ENCODE data around the gene TCF3.

Gene TCF3

DNA sequence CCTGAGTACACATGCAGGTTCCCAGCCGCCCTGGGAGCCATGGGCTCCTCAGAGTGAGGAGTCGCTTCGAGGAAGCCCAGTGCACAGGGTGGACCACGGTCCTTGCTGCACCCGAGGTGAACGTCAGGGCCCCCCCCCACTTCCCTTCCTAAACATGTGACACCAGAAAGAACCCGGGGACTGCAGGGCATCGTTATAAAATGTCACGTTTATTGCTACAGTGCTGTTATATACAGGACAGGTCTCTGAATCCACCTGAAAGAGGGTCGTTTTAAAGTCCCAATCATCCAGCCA is 43.4 kb downstream of the TCF3 start:
- no peak for DNase-seq

DNA sequence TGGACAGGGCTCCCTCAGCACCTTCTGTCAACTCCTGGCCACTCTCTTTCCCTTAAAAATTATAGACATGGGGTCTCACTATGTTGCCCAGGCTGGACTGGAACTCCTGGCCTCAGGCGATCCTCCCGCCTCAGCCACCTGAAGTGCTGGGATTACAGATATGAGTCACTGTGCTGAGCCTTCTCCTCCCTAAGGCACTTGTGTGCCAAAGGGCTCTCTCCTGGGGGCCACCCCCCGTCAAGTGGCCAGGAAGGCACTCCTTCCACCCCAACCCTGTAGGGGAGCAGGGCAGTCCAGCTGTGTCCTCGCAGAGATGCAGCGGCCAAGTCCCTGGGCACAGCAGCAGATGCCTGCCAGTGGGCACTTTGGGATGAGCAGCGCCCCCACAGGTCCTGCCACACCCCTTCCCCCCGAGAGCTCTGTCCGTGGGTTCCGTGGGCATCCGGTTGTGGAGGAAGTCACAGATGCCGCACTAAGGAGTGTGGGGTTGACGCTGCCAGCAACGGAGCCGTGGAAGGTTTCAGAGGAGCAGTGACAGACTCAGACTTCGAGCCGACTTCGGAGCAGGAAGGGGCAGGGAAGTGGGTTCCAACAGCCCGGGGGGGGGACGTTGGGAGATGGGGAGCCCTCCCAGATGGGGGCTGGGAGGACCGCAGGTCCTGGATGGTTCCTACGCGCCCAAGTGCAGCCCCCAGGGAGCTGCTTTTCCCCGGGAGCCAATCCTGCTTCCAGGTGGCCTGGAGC is 43.9 kb downstream of the TCF3 start:
- DNase-seq = no peak

DNA sequence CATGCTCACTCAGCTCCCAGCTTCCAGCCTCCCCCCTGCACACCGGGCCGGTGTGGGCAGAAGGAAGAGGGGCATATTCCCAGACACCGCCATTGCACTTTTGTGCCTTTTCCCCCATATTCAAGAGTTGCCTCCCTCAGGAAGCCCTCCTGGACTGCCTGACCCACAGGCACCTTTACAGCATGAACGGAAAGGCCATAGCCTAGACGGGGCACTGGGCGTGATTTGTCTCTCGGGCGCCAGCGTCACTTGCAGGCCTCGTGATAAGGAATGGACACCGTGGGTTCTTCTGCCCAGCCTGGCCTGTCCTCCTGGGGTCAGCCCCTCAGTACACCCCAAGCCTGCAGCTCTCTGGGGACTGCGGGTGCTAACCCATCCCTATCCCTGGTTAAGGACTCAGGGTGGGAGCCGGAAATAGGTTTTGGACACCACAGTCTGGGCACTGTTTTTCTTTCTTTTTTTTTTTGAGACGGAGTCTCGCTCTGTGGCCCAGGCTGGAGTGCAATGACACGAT is 46.2 kb downstream of the TCF3 start:
- no peak for DNase-seq

GRCh38 chr19:1605236-1606137 is 46.9 kb downstream of the TCF3 start, which contains the start of gene UQCR11:
UQCR11 (minus strand) TSS chr19:1605462; CDS start chr19:1605409, 53 bp downstream.
- DNase-seq = peak; percentile 89

GRCh38 chr19:1602091-1602707 is 50.2 kb downstream of the TCF3 start:
- no peak for DNase-seq

- DNase-seq = no peak
These were observed 50.8 kb downstream of the TCF3 start for GRCh38 chr19:1601613-1602064.

DNA sequence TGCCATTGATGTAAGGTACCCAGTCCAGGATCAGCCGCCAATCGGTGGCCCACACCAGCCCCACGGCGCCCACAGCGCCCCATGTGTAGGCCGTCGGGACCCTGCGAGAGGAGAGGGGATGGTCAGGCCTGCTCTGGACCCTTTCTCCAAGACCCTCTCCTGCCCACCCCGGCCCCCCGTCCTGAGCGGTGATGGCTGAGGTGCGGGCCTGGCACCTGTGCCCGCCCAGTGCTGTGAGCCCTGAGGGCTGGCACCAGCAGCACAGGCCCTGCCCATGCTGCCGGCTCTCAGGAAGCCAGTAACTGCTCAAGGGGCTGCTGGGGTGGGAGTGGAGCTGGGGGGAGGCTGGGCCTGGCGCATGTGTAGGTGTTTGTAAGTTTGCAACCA is 53.0 kb downstream of the TCF3 start:
- DNase-seq = no peak

DNA sequence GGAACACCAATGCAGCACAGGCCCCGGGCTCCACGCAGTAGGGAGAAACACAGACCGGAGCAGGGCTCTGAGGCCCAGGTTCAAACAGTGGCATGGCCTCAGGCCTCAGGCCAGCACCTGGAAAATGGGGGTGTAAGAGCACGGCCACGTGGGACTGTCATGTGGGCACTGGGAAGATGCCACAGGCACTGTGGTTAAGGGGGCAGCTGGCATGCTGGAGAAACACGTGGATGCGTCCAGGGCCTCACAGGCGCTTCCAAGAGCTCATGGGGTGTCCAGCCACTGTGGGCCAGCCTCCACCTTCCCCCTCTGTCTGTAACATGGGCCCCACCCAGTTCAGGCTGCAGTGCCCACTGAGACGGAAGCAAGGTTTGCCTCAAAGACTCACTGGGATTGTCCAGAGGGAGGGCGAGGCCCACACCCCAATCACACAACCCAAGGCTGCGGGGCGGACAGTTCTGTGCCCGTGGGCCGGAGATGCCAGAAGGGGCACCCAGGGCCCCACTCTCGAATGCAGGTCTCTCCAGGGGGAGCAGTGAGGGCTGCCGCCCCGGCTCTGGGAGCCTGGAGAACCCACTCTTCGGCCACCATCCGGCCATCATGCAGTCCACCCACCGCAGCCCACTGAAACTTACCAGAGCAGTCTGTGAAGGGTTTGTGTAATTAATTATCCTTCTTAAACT is 53.5 kb downstream of the TCF3 start:
- DNase-seq = no peak

GRCh38 chr19:1593501-1593772 is 59.0 kb downstream of the TCF3 start:
- no peak for DNase-seq

DNA sequence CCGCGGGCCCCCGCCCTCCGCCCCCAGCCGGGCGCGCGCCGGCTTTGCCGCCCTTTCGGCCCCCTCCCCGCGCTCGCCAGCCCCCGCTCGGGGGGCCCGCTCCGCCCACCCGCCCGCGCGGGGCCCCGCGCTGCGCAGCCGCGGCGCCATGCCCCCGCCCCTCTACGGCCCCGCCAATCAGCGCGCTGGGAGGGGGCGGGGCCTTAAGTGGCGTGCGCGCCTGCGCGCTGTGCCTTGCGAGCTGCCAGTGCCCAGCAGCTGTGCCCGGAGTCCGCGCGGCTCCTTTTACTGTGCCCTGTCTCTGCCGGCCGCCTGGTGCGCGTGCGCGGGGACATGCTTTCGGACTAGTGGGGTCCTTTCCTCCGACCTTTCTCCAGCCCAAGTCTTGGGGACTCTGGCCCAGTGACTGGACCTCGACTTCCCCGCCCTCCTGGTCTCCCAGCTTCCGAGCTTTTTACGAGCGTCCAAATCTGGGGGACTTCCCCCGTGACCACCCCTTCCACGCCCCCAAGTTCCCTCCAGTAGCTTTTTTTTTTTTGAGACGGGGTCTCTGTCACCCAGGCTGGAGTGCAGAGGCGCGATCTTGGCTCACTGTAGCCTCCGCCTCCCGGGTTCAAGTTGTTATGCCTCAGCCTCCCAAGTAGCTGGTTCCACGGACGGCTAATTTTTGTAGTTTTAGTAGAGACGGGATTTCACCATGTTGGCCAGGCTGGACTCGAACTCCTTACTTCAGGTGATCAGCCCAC is 59.5 kb downstream of the TCF3 start, which contains the start of gene MBD3:
MBD3 (minus strand) TSS at position 111 of the 746 bp plus-strand sequence. CDS start 234 bp downstream, outside the sequence.
- peak; percentile 94 for DNase-seq

DNA sequence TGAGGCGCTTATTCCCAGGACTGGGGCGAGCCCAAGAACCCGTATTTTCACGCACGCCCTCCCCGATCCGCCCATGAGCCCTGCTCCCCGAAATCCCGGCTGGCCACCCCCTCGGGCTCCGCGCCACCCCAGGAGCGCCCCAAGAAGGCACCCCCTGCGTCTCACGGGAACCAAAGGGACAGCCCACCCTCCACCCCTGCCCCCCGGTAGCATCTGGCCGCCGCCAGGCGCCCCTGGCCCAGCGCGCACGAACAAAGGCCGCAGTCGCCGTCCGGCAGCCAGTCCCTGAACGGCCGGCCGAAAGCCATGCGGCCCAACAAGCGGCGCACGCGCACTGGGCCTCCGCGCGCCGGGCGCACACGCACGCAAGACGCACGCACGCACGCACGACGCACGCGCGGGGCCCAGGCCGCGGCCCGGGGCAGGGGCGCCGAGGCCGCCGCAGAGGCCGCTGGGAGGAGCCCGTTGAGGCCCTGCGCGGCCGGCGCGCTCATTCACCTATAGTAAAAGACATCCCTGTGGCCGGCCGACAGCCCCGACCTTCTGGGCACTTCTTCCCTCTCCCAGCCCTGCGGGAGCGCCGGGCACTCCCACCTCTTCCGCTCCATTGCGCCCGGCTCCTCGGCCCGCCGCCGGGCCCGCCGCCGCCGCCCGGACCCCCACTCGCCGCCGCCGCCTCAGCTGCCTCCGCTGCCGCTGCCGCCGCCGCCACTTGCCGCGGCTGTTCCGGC is 60.2 kb downstream of the TCF3 start:
- DNase-seq = peak; percentile 86

DNA sequence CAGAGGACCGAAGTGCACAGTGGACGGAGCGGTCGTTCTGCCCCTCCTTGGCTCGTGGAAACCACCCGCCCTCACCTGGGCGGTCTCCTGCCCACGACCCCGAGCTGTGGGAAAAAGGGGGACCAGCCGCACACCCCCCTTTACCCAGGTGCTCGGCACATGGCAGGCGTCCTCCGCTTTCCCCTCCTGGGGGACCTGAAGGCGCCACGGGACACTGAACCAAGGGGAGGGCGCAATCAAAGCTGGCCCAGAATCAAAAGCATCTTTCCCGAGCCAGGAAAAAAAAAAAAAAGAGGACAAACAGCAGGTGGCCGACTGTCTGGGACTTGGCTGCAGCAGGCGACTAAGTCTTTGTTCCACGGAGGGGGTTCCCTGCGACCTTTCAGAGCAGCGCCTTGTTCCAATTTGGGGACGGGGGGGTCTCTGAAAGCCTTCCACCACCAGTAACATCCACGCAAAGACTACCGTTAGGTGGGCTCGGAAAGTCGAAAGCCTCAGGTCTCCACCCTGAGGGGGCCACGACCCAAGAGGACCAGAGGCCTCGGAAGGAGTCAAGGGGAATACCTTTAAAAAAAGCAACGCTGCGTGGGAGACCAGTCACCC is 60.9 kb downstream of the TCF3 start:
- DNase-seq = no peak

DNA sequence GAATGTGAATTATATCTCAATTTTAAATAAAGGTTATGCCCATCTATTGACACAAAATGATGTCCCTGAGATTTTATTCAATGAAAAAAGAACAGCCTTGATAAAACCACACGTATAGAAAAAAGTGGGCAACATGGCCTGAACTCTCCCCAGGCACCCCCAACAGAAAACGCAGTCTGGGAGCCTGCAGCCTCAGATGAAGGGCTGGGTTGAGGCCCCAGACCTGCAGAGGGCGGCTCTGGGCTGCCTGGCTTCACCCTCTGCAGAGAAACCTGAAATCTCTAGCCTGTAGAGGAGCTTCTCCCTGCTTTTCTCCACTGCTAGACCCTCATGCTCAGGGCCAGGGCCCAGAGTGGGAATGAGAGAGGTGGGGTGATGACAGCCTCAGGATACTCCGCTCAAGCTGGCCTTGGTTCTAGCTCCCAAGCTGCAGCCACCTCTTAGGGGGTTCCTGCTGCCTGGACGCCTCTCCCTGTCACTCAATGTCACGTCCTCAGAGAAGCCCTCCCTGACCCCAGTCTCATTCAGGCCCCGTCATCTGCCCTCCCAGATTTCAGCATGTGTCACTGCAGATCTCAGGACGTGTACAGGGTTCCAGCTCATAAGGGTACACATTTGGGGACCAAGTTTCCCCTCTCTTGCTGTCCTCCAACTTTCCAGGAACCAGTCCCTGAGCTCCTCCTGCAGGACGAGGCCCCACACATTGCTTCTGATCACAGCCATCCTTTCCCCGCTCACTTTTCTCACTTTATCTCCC is 61.6 kb downstream of the TCF3 start:
- DNase-seq = peak; percentile 50

GRCh38 chr19:1587872-1588271 is 64.5 kb downstream of the TCF3 start:
- DNase-seq = no peak

GRCh38 chr19:1585243-1585580 is 67.2 kb downstream of the TCF3 start:
- no peak for DNase-seq

DNA sequence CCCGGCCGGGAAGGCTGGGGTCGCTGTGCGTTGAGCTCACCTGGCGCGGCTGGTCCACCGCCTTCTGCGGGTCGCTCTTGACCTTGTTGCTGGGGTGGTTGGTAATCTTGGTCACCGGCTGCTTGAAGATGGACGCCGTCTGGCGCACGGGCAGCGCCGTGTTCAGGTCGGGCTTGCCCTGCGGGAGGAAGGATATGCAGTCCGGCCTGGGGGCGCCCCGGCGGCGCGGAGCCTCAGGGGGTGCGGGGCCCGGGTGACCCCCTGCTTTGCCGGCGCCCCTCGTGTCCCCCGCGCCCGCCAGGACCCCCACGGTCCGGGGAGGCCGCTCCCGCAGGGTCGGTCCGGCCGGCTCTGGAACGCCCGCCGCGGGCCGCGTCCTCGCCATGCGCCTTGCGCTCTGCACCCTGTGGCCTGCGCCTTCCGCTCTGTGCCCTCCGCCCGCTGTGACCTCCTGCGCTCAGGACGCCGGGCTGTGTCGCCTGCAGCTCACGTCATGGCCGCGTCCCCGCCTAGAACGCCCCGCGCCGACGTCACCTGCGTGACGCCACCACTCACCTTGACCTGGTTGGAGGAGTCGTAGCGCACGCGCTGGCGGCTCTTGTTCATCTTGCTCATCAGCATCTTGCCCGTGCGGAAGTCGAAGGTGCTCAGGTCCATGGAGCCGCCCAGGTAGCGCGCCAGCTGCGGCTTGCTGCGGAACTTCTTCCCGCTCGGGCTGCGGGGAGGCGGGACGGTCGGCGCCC is 67.7 kb downstream of the TCF3 start:
- DNase-seq = no peak

DNA sequence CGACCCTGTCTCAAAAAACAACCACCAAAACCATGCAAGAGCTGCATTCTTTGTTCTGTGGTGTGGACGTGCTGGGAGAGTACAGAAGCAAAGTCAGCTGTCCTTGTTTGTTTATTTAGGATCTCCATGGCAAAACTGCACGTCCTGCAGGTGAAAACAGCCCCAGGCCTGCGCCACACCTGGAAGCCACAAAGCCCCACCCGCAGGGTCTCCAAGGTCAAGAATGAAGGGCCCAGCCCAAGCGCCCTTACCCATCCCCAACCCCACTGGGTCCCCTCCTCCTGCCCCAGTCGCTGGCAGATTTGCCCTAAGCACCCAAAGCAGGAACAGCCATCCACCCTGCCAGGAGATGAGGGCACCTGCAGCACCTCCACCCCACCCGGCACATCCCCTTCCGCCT is 70.2 kb downstream of the TCF3 start:
- no peak for DNase-seq

GRCh38 chr19:1580957-1581356 is 71.5 kb downstream of the TCF3 start:
- no peak for DNase-seq

GRCh38 chr19:1580382-1580781 is 72.0 kb downstream of the TCF3 start:
- DNase-seq = no peak

DNA sequence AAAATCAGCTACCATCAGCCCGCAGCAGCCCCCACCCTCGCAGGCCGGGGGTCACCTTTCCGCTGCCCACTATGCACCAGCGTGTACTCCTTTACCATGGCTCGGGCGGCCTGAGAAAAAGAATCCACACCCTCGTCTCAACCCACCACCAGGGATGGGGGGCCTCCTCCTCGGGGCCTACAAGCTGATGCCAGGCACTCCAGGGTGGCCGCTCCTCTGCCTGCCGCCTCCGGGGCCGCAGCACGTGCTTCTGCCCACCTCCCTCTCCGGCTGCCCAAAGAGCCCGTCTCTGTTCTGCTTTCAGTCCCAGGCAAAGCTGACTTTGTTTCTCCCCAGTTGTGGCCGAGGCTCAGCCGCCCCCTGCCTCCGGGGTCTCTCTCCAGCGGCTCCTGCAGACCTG is 73.2 kb downstream of the TCF3 start:
- DNase-seq = no peak

All from 8988T (cell line).